RWPE1 (cell line): ENCODE data around the gene NHS.

Experiments used
- CTCF ChIA-PET: fragments of 350-600 bp; sonication (Branson Sonifier 250); formaldehyde crosslinking; extraction: SDS; loops from one replicate; lab custom pipeline; 2021; lab: Yijun Ruan, JAX
- POLR2A ChIA-PET: fragments of 400-600 bp; formaldehyde crosslinking; extraction: SDS; loops from one replicate; lab custom pipeline; 2020; ENCODE audit warnings: antibody characterized with exemption; ENCODE audit not compliant: low non-redundant PET; lab: Yijun Ruan, JAX
- DNase-seq: peaks from one replicate; pipeline ENCODE4 v3.0.0; 2012; ENCODE audit warnings: low spot score
- H3K27ac ChIP-seq: fragments of 450-650 bp; 2 replicates; pipeline ENCODE4 v1.5.1; 2017
- CTCF ChIP-seq: fragments of 450-650 bp; conservative IDR thresholded peaks from 2 replicates; pipeline ENCODE4 v1.5.1; 2017; ENCODE audit warnings: low read depth, mild to moderate bottlenecking

The NHS gene

DNA sequence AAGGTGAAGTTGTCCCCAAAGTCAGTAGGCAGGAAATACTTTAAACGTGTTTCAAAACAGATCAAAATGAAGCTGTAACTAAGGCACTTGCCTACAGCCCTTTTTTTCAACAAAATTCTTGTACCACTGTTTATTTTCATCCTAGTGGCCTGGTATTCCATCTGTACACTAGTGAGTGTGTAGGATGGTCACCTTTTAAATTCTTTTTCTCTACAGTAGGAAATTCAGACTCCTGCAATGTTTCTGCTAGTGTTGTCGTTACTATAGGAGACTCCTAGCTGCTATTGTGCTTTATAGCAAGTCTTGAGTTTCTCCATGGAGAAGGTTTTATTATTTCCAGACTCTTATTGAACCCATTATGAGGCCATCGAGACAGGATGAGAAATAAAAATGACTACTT lies 7.0 kb upstream of the NHS start:
- no peak overlapping the region for H3K27ac ChIP-seq
- CTCF ChIA-PET = no interaction called here
- no peak for DNase-seq
- POLR2A ChIA-PET = no interaction called here
- TF ChIP-seq CTCF = no peak

GRCh38 chrX:17369309-17369708 lies 5.7 kb upstream of the NHS start:
- no peak overlapping the region for H3K27ac ChIP-seq
- ChIA-PET POLR2A (no interaction called here), CTCF (no interaction called here)
- TF ChIP-seq CTCF = no peak
- no peak for DNase-seq

- no peak overlapping the region for H3K27ac ChIP-seq
- CTCF ChIA-PET = no interaction called here
- no peak for TF ChIP-seq CTCF
- no peak for DNase-seq
- POLR2A ChIA-PET = interaction anchor here (0.6 kb wide), 1 partner anchor 277 kb away, joined by 3 read pairs; no protein-coding TSS in a partner anchor
Observed at GRCh38 chrX:17370191-17370590, 4.8 kb upstream of the NHS start.

DNA sequence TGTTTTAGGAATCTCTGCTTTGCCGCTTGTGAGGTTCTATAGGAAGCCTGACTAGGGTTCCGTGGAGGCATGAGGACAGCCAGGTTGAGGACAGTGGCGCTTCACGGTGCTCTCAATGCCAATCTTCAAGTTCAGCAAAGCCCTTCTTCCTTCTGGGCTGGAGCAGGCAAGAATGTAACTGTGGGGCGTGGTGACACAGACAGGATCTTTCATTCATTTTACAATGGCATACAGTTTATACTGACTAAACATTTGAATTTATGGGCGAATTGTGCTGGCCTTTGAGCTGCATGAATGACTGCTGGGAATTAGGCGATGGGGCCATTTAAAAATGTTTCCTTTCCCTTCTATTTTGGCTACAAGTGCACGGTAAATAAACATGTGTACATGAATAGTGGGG lies 2.9 kb upstream of the NHS start:
- POLR2A ChIA-PET = no interaction called here

DNA sequence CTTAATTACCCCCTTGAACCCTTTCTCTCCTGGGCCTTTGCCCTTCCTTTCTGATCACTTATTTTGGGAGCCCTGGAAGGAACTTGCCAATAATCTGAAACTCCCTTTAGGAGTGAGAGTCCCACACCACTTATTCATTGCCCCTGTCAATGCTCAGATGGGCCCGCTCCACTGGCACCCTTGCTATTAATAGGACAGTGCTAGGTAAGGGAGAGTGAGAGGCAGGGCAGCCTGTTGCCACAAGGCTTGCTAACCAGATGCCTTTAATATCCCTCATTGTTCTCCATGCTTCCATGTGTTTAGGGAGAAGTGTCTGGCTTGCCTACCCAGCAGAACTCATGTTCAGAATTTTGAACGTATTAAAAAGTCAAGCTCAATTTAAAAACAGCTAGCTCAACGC lies 1.7 kb upstream of the NHS start:
- H3K27ac ChIP-seq = no peak overlapping the region
- POLR2A ChIA-PET = no interaction called here
- DNase-seq = no peak
- TF ChIP-seq CTCF = no peak
- CTCF ChIA-PET = no interaction called here

More for the DNA sequence above, 2.9 kb upstream of the NHS start:
- no peak for DNase-seq
- CTCF ChIA-PET = no interaction called here
- TF ChIP-seq CTCF = no peak
- no peak overlapping the region for H3K27ac ChIP-seq

DNA sequence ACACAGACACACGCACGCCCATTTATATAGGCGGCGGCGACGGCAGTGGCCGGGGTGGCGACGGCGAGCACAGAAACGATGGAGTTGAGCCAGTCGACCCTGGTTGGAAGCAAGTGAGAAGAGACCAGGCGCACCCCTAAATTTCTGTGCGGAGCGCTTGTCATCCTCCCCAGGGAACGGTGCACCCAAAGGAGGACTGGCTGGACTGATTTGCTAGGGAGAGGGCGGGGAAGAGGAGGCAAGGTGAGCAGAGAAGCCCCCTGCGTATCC lies 302 bp downstream of the NHS start:
- no peak for TF ChIP-seq CTCF
- DNase-seq = no peak
- POLR2A ChIA-PET = no interaction called here
- peak overlapping the region; percentile 85 for H3K27ac ChIP-seq
- CTCF ChIA-PET = no interaction called here
